Breast epithelium (tissue), 3 donors: ENCODE measurements around the gene GYPB.
"Not testable (repeated sequence)": the region's sequence is repeated elsewhere in the genome, so short reads cannot be mapped to it uniquely, and the experiment has no call there.

Experiments
- CTCF ChIP-seq, 3 donors: fragments of 450-650 bp; IDR thresholded peaks; one replicate each; pipeline ENCODE4 v1.5.1; 2016 to 2017; ENCODE audit warnings: antibody characterized with exemption in 3 of 3, mild to moderate bottlenecking in 3 of 3, moderate library complexity in 3 of 3
- POLR2A ChIP-seq: fragments of 450-650 bp; IDR thresholded peaks from one replicate; pipeline ENCODE4 v1.6.1; 2016; ENCODE audit warnings: antibody characterized with exemption, mild to moderate bottlenecking, moderate library complexity
- POLR2AphosphoS5 ChIP-seq, 3 donors: sonication (generic); formaldehyde crosslinking; IDR thresholded peaks; one replicate each; pipeline ENCODE4 v1.6.1; 2017; ENCODE audit warnings: antibody characterized with exemption in 3 of 3

GRCh38 chr4:143991761-143992160 lies 27.4 kb downstream of the GYPB start:
- TF ChIP-seq CTCF (IDR thresholded peaks at IDR 0.05); POLR2AphosphoS5 (IDR thresholded peaks at IDR 0.05); POLR2A: not testable (repeated sequence)
